DND-41 (cell line): ENCODE data around the gene RHBDD1.

ENCODE experiments used
- CTCF ChIP-seq: IDR thresholded peaks from 2 replicates; pipeline ENCODE4 v1.5.1; 2012; ENCODE audit warnings: borderline replicate concordance, low read length, moderate library complexity, mild to moderate bottlenecking; ENCODE audit not compliant: poor library complexity, severe bottlenecking; ENCODE audit errors: extremely low read depth
- EZH2 ChIP-seq: IDR thresholded peaks from 3 replicates; pipeline ENCODE4 v1.6.1; 2012; ENCODE audit warnings: borderline replicate concordance, low read depth, mild to moderate bottlenecking, moderate library complexity, low read length, inconsistent platforms; ENCODE audit not compliant: severe bottlenecking

GRCh38 chr2:226803410-226803809 is 32.4 kb upstream of the RHBDD1 start:
- TF ChIP-seq CTCF (no peak), EZH2 (no peak)
